CD4-positive, alpha-beta T cell treated with Interleukin-15 for 4 hours (primary cell): ENCODE measurements around the gene CCNH.

ENCODE experiments used
- DNase-seq: peaks from one replicate; pipeline ENCODE4 v3.0.0-alpha.2; 2020; ENCODE audit warnings: low spot score

CCNH gene

GRCh38 chr5:87360132-87360531 lies 52.6 kb downstream of the CCNH start:
- DNase-seq, result no peak

GRCh38 chr5:87359106-87359505 lies 53.6 kb downstream of the CCNH start:
- DNase-seq, result no peak

GRCh38 chr5:87354496-87354895 lies 58.2 kb downstream of the CCNH start:
- DNase-seq, result no peak

- DNase-seq, result no peak
These were observed 64.9 kb downstream of the CCNH start for GRCh38 chr5:87347841-87348240.

- DNase-seq, result no peak
These were observed 65.5 kb downstream of the CCNH start for GRCh38 chr5:87347272-87347671.
